NOMO-1 treated with DMSO at 0.1 percent for 48 hours (cell line): ENCODE data around the gene GRIA4.

Experiments
- DNase-seq: peaks from one replicate; lab custom pipeline; 2025; ENCODE audit not compliant: unreplicated experiment; lab: John Stamatoyannopoulos, UW

Gene GRIA4

GRCh38 chr11:105911454-105911853 lies 301.6 kb downstream of the GRIA4 start:
- peak; percentile 15 for DNase-seq

- no peak for DNase-seq
Measured at GRCh38 chr11:105912666-105913065, 302.8 kb downstream of the GRIA4 start.

DNA sequence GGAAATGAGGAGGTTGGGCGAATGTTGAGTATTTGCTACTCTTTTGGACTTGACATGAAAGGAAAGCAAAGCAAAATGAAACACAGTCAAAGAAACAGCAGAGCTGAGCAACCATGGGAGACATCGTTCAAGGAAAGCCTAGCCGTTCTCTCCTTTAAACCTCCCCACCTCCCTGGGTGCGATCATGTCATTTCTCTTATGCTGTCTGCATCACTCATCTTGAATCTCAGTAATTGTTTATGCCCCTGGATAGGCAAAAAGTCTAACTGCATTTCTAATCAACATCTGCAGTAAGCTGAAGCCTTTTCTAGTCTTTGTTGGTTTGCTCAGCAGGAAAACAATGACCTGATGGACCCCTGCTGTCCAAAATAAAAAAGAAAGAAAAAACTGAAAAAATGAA lies 305.1 kb downstream of the GRIA4 start:
- no peak for DNase-seq

DNA sequence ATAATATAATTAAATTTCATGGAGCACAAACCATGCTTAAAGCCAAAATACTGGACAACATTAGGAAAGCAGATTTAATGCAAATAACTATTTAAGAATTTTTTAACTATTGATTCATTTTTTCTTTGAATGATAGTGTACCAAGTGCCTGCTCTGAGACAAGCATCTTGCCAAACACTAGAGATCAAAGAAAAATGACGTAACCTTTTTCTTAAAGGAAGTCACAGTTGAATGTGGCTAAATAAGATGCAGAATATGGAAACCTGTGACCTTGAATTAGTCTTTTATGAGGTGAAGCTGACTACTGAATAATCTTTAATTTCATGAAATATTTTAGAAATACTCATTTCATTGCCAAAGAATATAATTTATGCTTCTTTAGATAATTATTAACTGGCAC lies 308.2 kb downstream of the GRIA4 start:
- DNase-seq, result no peak

- no peak for DNase-seq
Measured at GRCh38 chr11:105918600-105918999, 308.7 kb downstream of the GRIA4 start.

- DNase-seq, result no peak
Measured at GRCh38 chr11:105923252-105923651, 313.4 kb downstream of the GRIA4 start.

DNA sequence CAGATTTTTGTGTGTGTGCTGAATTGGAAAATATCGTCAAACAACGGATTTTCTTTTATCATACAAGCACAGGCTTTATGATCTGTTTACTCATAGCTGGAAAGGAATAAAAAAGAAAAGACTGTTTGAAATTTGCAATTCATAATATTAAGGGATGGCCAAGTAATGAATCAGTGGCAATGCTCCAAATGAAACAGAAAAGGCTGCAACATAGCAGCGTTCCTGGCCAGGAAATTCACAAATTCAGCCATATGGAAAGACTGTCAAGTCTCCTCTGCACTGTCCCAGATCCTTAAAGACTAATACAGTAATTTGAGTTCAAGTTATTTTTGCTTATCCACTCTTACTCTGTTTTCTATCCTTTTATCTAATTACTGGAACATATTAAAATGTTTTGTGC lies 313.9 kb downstream of the GRIA4 start:
- no peak for DNase-seq

DNA sequence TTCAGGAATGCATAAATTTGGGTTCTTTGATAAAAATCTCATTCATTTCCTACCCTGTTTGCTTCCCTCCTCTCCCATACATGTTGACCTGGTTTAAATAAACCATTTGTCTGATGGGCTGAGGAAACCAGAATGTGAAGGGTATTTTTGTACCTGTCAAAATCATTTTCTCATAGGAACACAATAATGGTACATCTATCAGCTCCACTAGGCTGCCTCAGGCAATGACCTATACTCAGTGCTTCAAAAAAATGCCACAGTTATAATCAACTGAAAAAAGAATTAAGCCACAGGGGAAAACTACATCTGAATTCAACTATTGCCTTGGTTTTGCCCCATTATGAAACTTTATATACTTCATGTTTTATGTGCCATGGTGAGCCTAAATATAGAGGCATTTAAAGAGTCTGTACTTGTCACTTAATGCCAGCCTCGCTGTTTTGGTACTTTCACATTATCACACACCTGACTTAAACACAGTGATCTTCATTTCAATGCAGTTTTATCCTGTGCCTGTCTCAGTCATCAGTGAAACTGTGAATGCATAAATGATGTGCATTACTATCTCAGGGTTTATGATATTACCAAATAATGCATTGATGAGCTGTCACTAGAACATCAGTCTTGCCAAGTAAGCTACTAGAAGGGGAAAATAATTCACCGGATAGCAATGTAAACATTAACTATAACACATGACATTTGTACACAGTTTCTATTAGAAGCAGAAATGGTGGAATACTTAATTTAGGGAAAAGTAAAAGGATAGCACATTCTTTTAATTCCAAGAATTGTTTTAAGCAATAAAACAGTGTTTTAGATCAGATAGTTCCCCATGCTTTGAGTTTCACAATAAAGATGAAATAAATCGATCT lies 319.4 kb downstream of the GRIA4 start:
- DNase-seq, result no peak

GRCh38 chr11:105933695-105934094 lies 323.8 kb downstream of the GRIA4 start:
- DNase-seq, result no peak

GRCh38 chr11:105935791-105936190 lies 325.9 kb downstream of the GRIA4 start:
- DNase-seq, result no peak

GRCh38 chr11:105937331-105937730 lies 327.5 kb downstream of the GRIA4 start:
- no peak for DNase-seq

DNA sequence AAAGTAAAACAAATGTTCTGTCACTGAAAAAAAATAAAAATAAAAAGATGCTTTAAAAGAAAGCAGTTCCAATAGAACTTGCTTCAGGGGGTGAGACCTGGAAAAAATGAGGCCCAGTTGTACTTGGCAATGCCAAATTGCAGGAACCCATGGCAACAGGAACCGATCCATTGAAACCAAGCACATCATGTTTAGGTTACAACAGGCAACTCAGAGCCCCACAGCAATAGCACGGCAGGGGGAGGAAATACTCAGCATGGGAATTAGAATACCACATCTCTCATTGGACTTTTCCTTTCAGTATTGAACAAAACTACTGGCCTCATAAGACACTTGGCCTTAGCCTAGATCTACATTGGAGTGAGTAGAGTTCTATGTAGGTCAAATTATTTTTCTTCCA lies 327.9 kb downstream of the GRIA4 start:
- DNase-seq, result no peak

- no peak for DNase-seq
Measured at GRCh38 chr11:105942921-105943320, 333.0 kb downstream of the GRIA4 start.

DNA sequence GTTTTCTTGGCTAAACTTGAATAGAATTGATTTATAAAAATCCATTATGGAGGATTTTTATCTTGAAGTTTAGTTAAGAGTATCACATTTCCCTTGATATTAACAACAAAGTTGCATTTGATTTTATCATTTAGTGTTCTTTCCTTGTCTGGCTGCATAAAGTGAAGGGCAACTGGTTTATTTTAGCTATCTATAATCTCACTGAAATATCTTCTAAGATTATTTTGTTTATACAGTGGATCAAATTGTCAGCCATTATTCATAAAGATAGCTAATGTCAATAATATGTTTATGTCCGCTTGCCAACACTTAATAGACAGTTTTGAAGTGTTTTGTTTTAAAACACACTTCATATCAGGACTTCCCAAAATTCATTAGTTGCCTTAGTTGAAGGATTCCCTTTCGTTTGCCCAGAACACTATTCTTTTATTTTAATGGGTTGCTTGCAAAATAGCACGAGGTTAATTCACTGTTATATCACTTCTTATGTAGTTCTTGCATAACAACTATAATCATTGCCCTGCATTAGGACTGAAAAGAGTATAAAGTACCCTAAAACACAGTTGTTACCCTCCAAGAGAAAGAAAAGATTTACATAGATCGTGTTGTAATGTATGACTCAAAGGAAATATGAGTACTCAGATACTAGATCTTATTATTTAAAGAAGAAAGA lies 339.2 kb downstream of the GRIA4 start:
- no peak for DNase-seq

DNA sequence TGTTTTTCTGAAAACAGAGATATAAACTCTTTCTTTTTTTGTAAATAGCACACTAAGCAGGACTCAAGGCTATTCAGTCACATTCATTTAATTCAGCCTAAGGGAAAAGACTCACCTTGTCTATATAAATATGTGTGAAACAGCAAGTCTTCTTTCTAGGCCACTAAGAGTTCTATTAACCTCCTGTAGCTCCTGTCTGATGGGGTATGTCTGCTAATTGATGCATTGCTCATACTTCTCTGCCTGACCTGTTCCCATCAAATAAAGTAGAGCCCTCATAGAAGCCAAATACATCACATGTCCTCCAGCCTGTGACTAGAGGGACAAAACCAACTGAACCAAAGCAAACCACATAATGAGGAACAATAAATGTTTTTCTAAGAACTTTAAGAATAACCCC lies 344.0 kb downstream of the GRIA4 start:
- DNase-seq, result no peak

DNA sequence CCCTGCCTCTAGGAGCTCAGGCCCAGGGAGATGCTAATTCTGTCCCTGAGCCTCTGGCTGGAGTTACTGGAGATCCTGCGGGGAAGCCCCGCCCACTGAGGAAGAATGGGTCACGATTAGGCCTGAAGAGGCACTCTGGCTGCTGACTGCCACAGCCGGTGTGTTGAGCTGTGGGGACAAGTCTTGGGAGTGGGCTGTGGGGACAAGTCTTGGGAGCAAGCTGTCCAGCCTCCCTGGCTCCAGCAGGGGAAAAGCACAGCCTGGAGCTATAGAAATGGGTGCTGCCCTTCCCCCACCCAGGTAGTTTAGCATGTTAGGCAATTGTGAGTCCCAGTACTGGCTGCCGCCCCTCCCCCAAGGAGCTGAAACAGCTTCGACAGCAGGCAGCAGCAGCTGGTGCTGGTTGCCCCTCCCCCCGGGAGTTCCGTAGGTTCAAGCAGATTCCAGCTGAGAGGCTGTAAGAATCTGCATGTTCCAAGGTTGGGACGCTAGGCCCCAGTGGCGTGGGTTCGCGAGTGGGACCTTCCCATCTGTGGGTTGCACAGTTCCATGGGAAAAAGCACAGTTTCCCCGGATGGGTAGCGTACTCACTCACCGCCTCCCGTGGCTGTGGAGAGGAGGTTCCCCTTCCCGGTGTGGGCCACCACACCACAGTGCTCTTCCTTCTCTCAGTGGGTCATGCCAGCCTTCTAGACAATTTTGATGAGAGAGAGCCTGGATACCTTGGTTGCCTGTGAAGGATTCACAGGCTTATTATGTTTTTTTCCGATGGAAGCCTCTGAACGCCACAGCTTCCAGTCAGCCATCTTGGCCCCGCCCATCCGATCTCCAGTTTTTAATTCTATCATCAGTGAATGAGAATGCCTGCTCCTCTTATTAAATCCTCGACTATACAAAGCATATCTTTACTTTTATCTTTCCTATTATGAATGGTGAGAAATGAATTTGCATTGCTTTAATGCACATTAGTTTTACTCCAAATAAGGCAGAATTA lies 350.7 kb downstream of the GRIA4 start:
- no peak for DNase-seq

GRCh38 chr11:105968021-105968697 lies 358.3 kb downstream of the GRIA4 start:
- no peak for DNase-seq

GRCh38 chr11:105969756-105970155 lies 359.9 kb downstream of the GRIA4 start:
- DNase-seq, result no peak

DNA sequence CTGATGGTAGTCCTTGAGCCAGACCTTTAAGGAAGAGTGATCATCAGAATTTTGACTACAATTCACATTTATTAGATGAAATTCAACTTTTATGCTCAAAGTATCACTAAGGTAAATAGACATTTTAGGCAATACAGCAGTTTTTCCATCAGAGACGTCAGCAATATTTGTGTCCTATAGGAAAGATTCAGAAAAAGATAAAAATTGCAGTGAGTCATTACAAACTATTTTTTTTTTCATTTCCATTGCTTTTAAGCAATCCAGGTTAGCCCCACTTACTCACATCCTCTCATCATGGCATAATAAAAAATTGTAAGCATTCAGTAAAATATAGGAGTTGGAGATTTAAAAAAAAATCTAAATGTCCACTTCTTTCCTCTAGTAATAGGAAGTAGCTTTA lies 365.3 kb downstream of the GRIA4 start:
- no peak for DNase-seq

GRCh38 chr11:105979997-105980703 lies 370.3 kb downstream of the GRIA4 start:
- DNase-seq, result no peak
